Esophagus muscularis mucosa (tissue), 3 donors: ENCODE results near the gene OGFOD3.

Experiments
- POLR2AphosphoS5 ChIP-seq, 2 donors: sonication (generic); formaldehyde crosslinking; IDR thresholded peaks; one replicate each; pipeline ENCODE4 v1.6.1; 2017; ENCODE audit warnings: antibody characterized with exemption in 2 of 2
- TF ChIP-seq, protein P1 (sequence below), 3 experiments: fragments of 200-600 bp in 2 of 3; fragments of 450-650 bp in 1 of 3; sonication (generic) in 2 of 3; IDR thresholded peaks; one replicate each; pipeline ENCODE4 v1.5.1; 2017 to 2019; ENCODE audit warnings: antibody characterized with exemption in 3 of 3, mild to moderate bottlenecking in 2 of 3, moderate library complexity in 1 of 3

- TF ChIP-seq, protein P1, sequence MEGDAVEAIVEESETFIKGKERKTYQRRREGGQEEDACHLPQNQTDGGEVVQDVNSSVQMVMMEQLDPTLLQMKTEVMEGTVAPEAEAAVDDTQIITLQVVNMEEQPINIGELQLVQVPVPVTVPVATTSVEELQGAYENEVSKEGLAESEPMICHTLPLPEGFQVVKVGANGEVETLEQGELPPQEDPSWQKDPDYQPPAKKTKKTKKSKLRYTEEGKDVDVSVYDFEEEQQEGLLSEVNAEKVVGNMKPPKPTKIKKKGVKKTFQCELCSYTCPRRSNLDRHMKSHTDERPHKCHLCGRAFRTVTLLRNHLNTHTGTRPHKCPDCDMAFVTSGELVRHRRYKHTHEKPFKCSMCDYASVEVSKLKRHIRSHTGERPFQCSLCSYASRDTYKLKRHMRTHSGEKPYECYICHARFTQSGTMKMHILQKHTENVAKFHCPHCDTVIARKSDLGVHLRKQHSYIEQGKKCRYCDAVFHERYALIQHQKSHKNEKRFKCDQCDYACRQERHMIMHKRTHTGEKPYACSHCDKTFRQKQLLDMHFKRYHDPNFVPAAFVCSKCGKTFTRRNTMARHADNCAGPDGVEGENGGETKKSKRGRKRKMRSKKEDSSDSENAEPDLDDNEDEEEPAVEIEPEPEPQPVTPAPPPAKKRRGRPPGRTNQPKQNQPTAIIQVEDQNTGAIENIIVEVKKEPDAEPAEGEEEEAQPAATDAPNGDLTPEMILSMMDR (IDR thresholded peaks at IDR 0.05) = no peak
- TF ChIP-seq POLR2AphosphoS5 (IDR thresholded peaks at IDR 0.05) = no peak
These were observed 35.5 kb downstream of the OGFOD3 start for GRCh38 chr17:82382933-82383255.
